C4-2B (cell line): ENCODE measurements around the gene SEC31B.

Experiments
- CTCF ChIP-seq: fragments of 450-650 bp; conservative IDR thresholded peaks from 2 replicates; pipeline ENCODE4 v1.5.1; 2017; ENCODE audit warnings: mild to moderate bottlenecking
- ZFX ChIP-seq: fragments of 450-650 bp; IDR thresholded peaks from 2 replicates; pipeline ENCODE4 v1.6.1; 2017

- TF ChIP-seq CTCF = no peak
- no peak for TF ChIP-seq ZFX
Measured at GRCh38 chr10:100524638-100525037, 5.0 kb upstream of the SEC31B start.
